Transverse colon (tissue), 4 donors: ENCODE data around the gene HEPACAM2. TPM values are rescaled to one million over a fixed set of nuclear protein-coding genes. Genes with fewer than 3 reads are reported as not detected.

Experiments used
- DNase-seq: peaks from one replicate; pipeline ENCODE4 v3.0.0-alpha.2; 2019
- H3K27ac ChIP-seq, 4 donors: fragments of 200-600 bp; sonication (generic); 2 replicates each; pipeline ENCODE4 v1.5.1; 2016 to 2018; ENCODE audit warnings: inconsistent platforms in 4 of 4
- H3K27me3 ChIP-seq: fragments of 200-600 bp; sonication (generic); 2 replicates; pipeline ENCODE4 v1.5.1; 2017; ENCODE audit warnings: inconsistent platforms
- H3K36me3 ChIP-seq, 4 donors: fragments of 200-600 bp; sonication (generic); 2 replicates each; pipeline ENCODE4 v1.5.1; 2017 to 2019; ENCODE audit warnings: inconsistent platforms in 4 of 4
- H3K4me1 ChIP-seq, 4 donors: fragments of 200-600 bp; sonication (generic); 2 replicates each; pipeline ENCODE4 v1.5.1; 2017 to 2020; ENCODE audit warnings: inconsistent platforms in 4 of 4
- H3K4me3 ChIP-seq, 4 donors: fragments of 200-600 bp; sonication (generic); 1 replicate in 1 of 4; 2 replicates in 3 of 4; pipeline versions ENCODE4 v1.5.1 to v1.6.1; 2017 to 2019; ENCODE audit warnings: inconsistent platforms in 4 of 4
- H3K9me3 ChIP-seq, 2 donors: fragments of 200-600 bp; sonication (generic); 2 replicates each; pipeline ENCODE4 v1.5.1; 2017 to 2019; ENCODE audit warnings: inconsistent platforms in 2 of 2
- CTCF ChIP-seq, 5 experiments: fragments of 200-600 bp in 3 of 5; fragments of 450-650 bp in 2 of 5; sonication (generic) in 3 of 5; IDR thresholded peaks; 1 replicate in 2 of 5; 2 replicates in 3 of 5; pipeline ENCODE4 v1.5.1; 2016 to 2017; ENCODE audit warnings: antibody characterized with exemption in 5 of 5, inconsistent platforms in 3 of 5, mild to moderate bottlenecking in 2 of 5, moderate library complexity in 1 of 5
- EP300 ChIP-seq: sonication (generic); formaldehyde crosslinking; IDR thresholded peaks from one replicate; pipeline ENCODE4 v1.6.1; 2017; ENCODE audit warnings: antibody characterized with exemption, low read depth
- POLR2A ChIP-seq: fragments of 450-650 bp; IDR thresholded peaks from one replicate; pipeline ENCODE4 v1.6.1; 2016; ENCODE audit warnings: antibody characterized with exemption, mild to moderate bottlenecking, moderate library complexity
- POLR2AphosphoS5 ChIP-seq, 3 donors: sonication (generic); formaldehyde crosslinking; IDR thresholded peaks; one replicate each; pipeline ENCODE4 v1.6.1; 2016; ENCODE audit warnings: antibody characterized with exemption in 3 of 3
- WGBS, 2 donors: methylation state at CpG; one replicate each; pipeline ENCODE4 v1.1.5; 2018; ENCODE audit warnings: low coverage in 1 of 2; 5-methylcytosine and 5-hydroxymethylcytosine counted together
- in situ Hi-C, 4 donors: fragments of 200-750 bp; cut with MboI; loops; one replicate each; pipeline versions ENCODE4 v1.15.0 to v1.15.1; 2017; ENCODE audit warnings: low sequenced_read_pairs in 3 of 4, low pct_ligation_motif_present in 1 of 4, low pct_unique_long_range_greater_than_20kb in 1 of 4
- intact Hi-C: fragments of 100-400 bp; cut with DNase I; formaldehyde crosslinking; loops from one replicate; pipeline ENCODE4 v1.15.1; 2023; ENCODE audit warnings: low total_unique reads
- total RNA-seq, 4 donors: library from RNA; depleted of rRNA; stranded (reverse); fragments of >200 nt; gene quantifications; one replicate each; pipeline ENCODE4 v1.1.0, GENCODE V29; 2016

Gene HEPACAM2
- total RNA-seq, 4 donors from 2014 or later, result 10.5 to 127 (median 45.1) TPM

DNA sequence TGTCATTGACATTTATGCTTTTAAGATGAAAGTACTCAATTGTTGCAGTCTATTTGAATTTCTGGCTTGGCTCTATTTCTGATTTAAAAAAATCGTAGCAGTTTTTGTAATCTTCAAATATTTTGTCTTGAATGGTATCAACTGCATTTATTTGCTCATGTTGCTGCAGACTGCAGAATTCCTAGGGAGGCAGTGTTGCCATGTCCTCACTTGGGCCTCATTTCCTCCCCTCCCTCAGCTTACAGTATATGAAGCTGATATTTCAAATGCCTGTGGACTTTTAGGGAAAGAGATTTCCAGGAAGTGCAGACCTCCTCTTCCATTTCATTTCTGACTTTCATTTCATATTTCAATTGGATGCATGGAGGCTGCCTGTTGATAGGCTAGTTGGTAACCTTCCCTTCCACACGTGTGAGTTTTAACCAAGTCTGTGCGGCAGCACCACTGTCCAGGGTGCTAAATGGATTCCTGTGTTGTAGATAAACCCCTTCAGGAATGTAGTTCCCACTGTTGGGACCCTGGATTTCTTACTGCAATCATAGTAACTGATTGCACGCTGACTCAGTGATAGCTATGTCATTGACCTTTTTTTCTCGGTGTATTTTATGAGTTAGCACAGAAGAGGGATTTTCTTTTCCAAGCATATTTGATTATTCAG, 23.4 kb upstream of the HEPACAM2 start:
- H3K9me3 ChIP-seq, result no peaks in the 10 kb centered on the region
- in situ Hi-C loops (no loop called here), intact Hi-C loops (no loop called here)
- 67 to 70% methylated on average over 5 of the region's 5 CpGs for WGBS, 2 donors
- H3K36me3 ChIP-seq, result no peaks in the 10 kb centered on the region
- no peak for DNase-seq
- H3K27me3 ChIP-seq, result no peaks in the 10 kb centered on the region
- H3K4me3 ChIP-seq, result no peak overlapping the region
- no peak for TF ChIP-seq POLR2AphosphoS5 (IDR thresholded peaks at IDR 0.05)
- TF ChIP-seq CTCF (IDR thresholded peaks at IDR 0.05), result no peak
- TF ChIP-seq EP300, result no peak
- TF ChIP-seq POLR2A, result no peak
- peaks cover 0 to 8% (median 0%) of the 10 kb centered on the region in 4 donors for H3K4me1 ChIP-seq
- H3K27ac ChIP-seq, result no peak overlapping the region

DNA sequence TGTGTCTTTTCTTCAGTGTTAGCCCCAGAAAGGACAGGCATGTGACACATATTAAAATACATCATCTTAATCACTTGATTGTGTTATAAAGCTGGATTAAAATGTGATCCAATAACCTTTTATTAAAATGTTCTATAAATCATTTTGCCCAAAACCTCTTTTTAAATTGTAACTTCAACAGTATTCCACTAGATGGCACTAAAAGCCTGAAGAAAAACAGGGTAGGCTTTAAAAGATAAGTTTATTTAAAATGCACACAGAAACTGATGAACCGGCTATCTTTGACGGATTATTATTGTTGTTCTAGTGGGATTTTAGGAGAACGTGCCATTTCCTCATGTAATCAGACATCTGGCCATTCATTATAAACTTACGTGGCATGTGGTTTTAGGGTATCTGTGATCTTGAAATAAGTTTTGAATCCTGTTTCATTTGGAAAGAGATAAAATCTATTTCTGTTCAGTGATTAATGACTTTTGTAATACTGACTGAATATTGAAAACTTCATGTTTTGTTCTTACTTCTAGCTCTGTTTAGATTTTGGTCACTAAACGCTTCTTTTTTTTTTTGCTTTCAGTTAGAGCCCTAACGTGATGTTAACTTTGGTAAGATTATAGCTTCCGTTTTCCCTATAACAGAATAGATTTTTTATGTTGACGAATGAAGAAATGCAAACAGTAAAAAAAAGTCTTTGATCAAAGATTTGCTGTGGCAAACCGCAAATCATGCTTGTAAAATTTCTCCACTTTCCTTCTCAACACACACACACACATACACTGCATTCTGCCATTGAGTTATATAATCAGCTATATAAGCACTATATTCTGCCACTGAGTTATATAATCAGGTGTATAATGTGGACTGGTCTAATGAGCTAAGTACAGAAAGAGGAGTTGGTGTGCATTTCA, 19.5 kb upstream of the HEPACAM2 start:
- intact Hi-C loops (no loop called here), in situ Hi-C loops (no loop called here)
- H3K4me3 ChIP-seq, result peak overlapping the region in 2 of 4 donors; percentile 6 to 26
- WGBS, 2 donors, result 22 to 24% methylated on average over 8 to 9 of the region's 9 CpGs
- peaks cover 0 to 8% (median 0%) of the 10 kb centered on the region in 4 donors for H3K4me1 ChIP-seq
- no peak overlapping the region for H3K27ac ChIP-seq
- no peaks in the 10 kb centered on the region for H3K9me3 ChIP-seq
- H3K27me3 ChIP-seq, result no peaks in the 10 kb centered on the region
- TF ChIP-seq CTCF (IDR thresholded peaks at IDR 0.05) (peak; percentile 57 to 66 (median 60)), POLR2A (no peak)
- no peak for DNase-seq
- H3K36me3 ChIP-seq, result peaks cover 0 to 12% (median 2%) of the 10 kb centered on the region in 4 donors

- WGBS, 2 donors, result 89 to 92% methylated on average over 3 of the region's 3 CpGs
- peaks cover 0 to 8% (median 0%) of the 10 kb centered on the region in 4 donors for H3K4me1 ChIP-seq
- in situ Hi-C loops, result no loop called here
- DNase-seq, result no peak
- no peak overlapping the region for H3K4me3 ChIP-seq
- no peak for TF ChIP-seq EP300
- no peak for TF ChIP-seq POLR2A
- no peak for TF ChIP-seq CTCF (IDR thresholded peaks at IDR 0.05)
- no peak for TF ChIP-seq POLR2AphosphoS5 (IDR thresholded peaks at IDR 0.05)
- intact Hi-C loops, result no loop called here
- no peaks in the 10 kb centered on the region for H3K27me3 ChIP-seq
- no peak overlapping the region for H3K27ac ChIP-seq
- H3K9me3 ChIP-seq, result no peaks in the 10 kb centered on the region
- H3K36me3 ChIP-seq, result peaks cover 0 to 13% (median 2%) of the 10 kb centered on the region in 4 donors
These were observed 15.8 kb upstream of the HEPACAM2 start for GRCh38 chr7:93242106-93242505.

- TF ChIP-seq POLR2AphosphoS5 (IDR thresholded peaks at IDR 0.05), result no peak
- no peak for TF ChIP-seq POLR2A
- TF ChIP-seq EP300, result no peak
- TF ChIP-seq CTCF (IDR thresholded peaks at IDR 0.05), result no peak
- DNase-seq, result no peak
- Histone ChIP-seq H3K36me3 (peaks cover 0 to 13% (median 2%) of the 10 kb centered on the region in 4 donors), H3K27me3 (no peaks in the 10 kb centered on the region), H3K27ac (no peak overlapping the region), H3K9me3 (no peaks in the 10 kb centered on the region), H3K4me3 (no peak overlapping the region), H3K4me1 (no peaks in the 10 kb centered on the region)
- 57 to 58% methylated on average over 1 to 4 of the region's 4 CpGs for WGBS, 2 donors
- intact Hi-C loops, result no loop called here
- in situ Hi-C loops, result loop anchor here in 1 of 4 donors (10.0 kb wide), 1 partner anchor 55 kb away; no protein-coding TSS in a partner anchor
These were observed 13.6 kb upstream of the HEPACAM2 start for GRCh38 chr7:93239824-93240223.
